Mesenchymal stem cell (in vitro differentiated cells and primary cell): ENCODE measurements around the gene RGL2.
"Not testable (repeated sequence)": the region's sequence is repeated elsewhere in the genome, so short reads cannot be mapped to it uniquely, and the experiment has no call there.

Source experiments
- DNase-seq: peaks from one replicate; pipeline ENCODE4 v3.0.0-alpha.2; 2013
- H2AFZ ChIP-seq: one replicate; pipeline ENCODE4 v1.6.1; 2013; ENCODE audit warnings: low read depth, mild to moderate bottlenecking, control low read depth, inconsistent platforms, low read length, moderate library complexity
- H2AK5ac ChIP-seq: 2 replicates; pipeline ENCODE4 v1.6.1; 2013; ENCODE audit warnings: low read length, moderate library complexity, mild to moderate bottlenecking, inconsistent platforms; ENCODE audit not compliant: severe bottlenecking
- H2BK120ac ChIP-seq: one replicate; pipeline ENCODE4 v1.6.1; 2013; ENCODE audit warnings: low read depth, mild to moderate bottlenecking, inconsistent platforms, low read length, moderate library complexity
- H2BK12ac ChIP-seq, 2 experiments: one replicate each; pipeline ENCODE4 v1.6.1; 2013; ENCODE audit warnings: inconsistent platforms in 2 of 2, low read length in 2 of 2, mild to moderate bottlenecking in 2 of 2, moderate library complexity in 2 of 2, control low read depth in 1 of 2
- H2BK15ac ChIP-seq: one replicate; pipeline ENCODE4 v1.6.1; 2013; ENCODE audit warnings: mild to moderate bottlenecking, low read depth, inconsistent platforms; ENCODE audit not compliant: poor library complexity, severe bottlenecking
- H2BK5ac ChIP-seq: 2 replicates; pipeline ENCODE4 v1.6.1; 2013; ENCODE audit warnings: low read depth, mild to moderate bottlenecking, low read length, control low read depth, inconsistent platforms; ENCODE audit not compliant: poor library complexity, severe bottlenecking
- H3K14ac ChIP-seq, 2 experiments: one replicate each; pipeline ENCODE4 v1.6.1; 2013; ENCODE audit warnings: inconsistent platforms in 2 of 2, low read length in 2 of 2, control low read depth in 1 of 2, mild to moderate bottlenecking in 1 of 2, moderate library complexity in 1 of 2
- H3K18ac ChIP-seq, 2 experiments: one replicate each; pipeline ENCODE4 v1.6.1; 2013; ENCODE audit warnings: inconsistent platforms in 2 of 2, low read length in 2 of 2, control low read depth in 1 of 2, low read depth in 1 of 2, mild to moderate bottlenecking in 1 of 2
- H3K23ac ChIP-seq, 2 experiments: one replicate each; pipeline ENCODE4 v1.6.1; 2013; ENCODE audit warnings: inconsistent platforms in 2 of 2, low read length in 2 of 2, mild to moderate bottlenecking in 2 of 2, moderate library complexity in 2 of 2, control low read depth in 1 of 2
- H3K27ac ChIP-seq: 2 replicates; pipeline ENCODE4 v1.5.1; 2013; ENCODE audit warnings: mild to moderate bottlenecking, moderate library complexity, low read length, control low read depth, inconsistent platforms; ENCODE audit not compliant: poor library complexity, severe bottlenecking
- H3K27me3 ChIP-seq, 2 experiments: 2 replicates each; pipeline versions ENCODE4 v1.6.1 to v1.7.0; 2013; ENCODE audit warnings: low read length in 2 of 2, mild to moderate bottlenecking in 2 of 2, moderate library complexity in 2 of 2, control low read depth in 1 of 2, inconsistent platforms in 1 of 2; ENCODE audit not compliant: control insufficient read depth in 1 of 2, insufficient read depth in 1 of 2
- H3K36me3 ChIP-seq, 2 experiments: 2 replicates each; pipeline versions ENCODE4 v1.6.1 to v1.7.0; 2013; ENCODE audit warnings: low read length in 2 of 2, control low read depth in 1 of 2, inconsistent platforms in 1 of 2, low read depth in 1 of 2, mild to moderate bottlenecking in 1 of 2; ENCODE audit not compliant: insufficient read depth in 2 of 2, control insufficient read depth in 1 of 2
- H3K4ac ChIP-seq, 2 experiments: one replicate each; pipeline ENCODE4 v1.6.1; 2013; ENCODE audit warnings: inconsistent platforms in 2 of 2, low read length in 2 of 2, mild to moderate bottlenecking in 2 of 2, moderate library complexity in 2 of 2, control low read depth in 1 of 2, low read depth in 1 of 2
- H3K4me1 ChIP-seq: 2 replicates; pipeline ENCODE4 v1.6.1; 2013; ENCODE audit warnings: low read depth, low read length, control low read depth; ENCODE audit not compliant: control insufficient read depth, insufficient read depth
- H3K4me2 ChIP-seq: 2 replicates; pipeline ENCODE4 v1.6.1; 2013; ENCODE audit warnings: low read length, mild to moderate bottlenecking, inconsistent platforms; ENCODE audit not compliant: poor library complexity, severe bottlenecking
- H3K4me3 ChIP-seq, 2 experiments: 2 replicates each; pipeline versions ENCODE4 v1.5.1 to v1.7.0; 2013; ENCODE audit warnings: low read length in 2 of 2, mild to moderate bottlenecking in 2 of 2, control low read depth in 1 of 2, low read depth in 1 of 2; ENCODE audit not compliant: insufficient read depth in 1 of 2
- H3K79me1 ChIP-seq: replicated peaks from 2 replicates; pipeline ENCODE4 v1.6.1; 2013; ENCODE audit warnings: mild to moderate bottlenecking, control low read depth, low read length, inconsistent platforms; ENCODE audit not compliant: poor library complexity, severe bottlenecking
- H3K9ac ChIP-seq: 2 replicates; pipeline ENCODE4 v1.7.0; 2013; ENCODE audit warnings: mild to moderate bottlenecking, low read length, moderate library complexity
- H3K9me3 ChIP-seq: 2 replicates; pipeline ENCODE4 v1.7.0; 2013; ENCODE audit warnings: mild to moderate bottlenecking, low read length; ENCODE audit not compliant: control insufficient read depth
- H4K8ac ChIP-seq: one replicate; pipeline ENCODE4 v1.6.1; 2013; ENCODE audit warnings: inconsistent platforms, mild to moderate bottlenecking, low read length, moderate library complexity
- H4K91ac ChIP-seq: one replicate; pipeline ENCODE4 v1.6.1; 2013; ENCODE audit warnings: mild to moderate bottlenecking, low read length, inconsistent platforms
- WGBS: methylation state at CpG from one replicate; pipeline ENCODE4 v1.1.7; 2013; ENCODE audit warnings: mixed read lengths; 5-methylcytosine and 5-hydroxymethylcytosine counted together

RGL2 gene

GRCh38 chr6:33271117-33271467, 27.6 kb downstream of the RGL2 start:
- Histone ChIP-seq H3K14ac (peak overlapping the region in 1 of 2 experiments; percentile 90), H4K8ac (peak overlapping the region; percentile 93), H2BK12ac (no peak overlapping the region), H2BK5ac (peak overlapping the region; percentile 67), H3K4me3 (peak overlapping the region; percentile 76 to 91), H3K27me3 (no peaks in the 10 kb centered on the region), H3K9ac (peak overlapping the region; percentile 99), H3K27ac (peak overlapping the region; percentile 95), H3K4me1 (peaks cover 9% of the 10 kb centered on the region), H2AK5ac (peak overlapping the region; percentile 38), H3K4ac (peak overlapping the region; percentile 78 to 97), H4K91ac (peak overlapping the region; percentile 87), H3K18ac (peak overlapping the region; percentile 90 to 93), H3K9me3 (no peaks in the 10 kb centered on the region), H2BK120ac (peak overlapping the region; percentile 91), H3K79me1 (peaks cover 26% of the 10 kb centered on the region), H2AFZ (peak overlapping the region; percentile 94), H3K23ac (no peak overlapping the region), H2BK15ac (peak overlapping the region; percentile 71), H3K4me2 (peak overlapping the region; percentile 80), H3K36me3 (peaks cover 44 to 77% of the 10 kb centered on the region in 2 experiments)
- no peak for DNase-seq
- 0% methylated on average over 6 of the region's 7 CpGs for WGBS

- no peak overlapping the region for H3K4me3 ChIP-seq
- H4K8ac ChIP-seq = no peak overlapping the region
- no peak overlapping the region for H3K4me2 ChIP-seq
- H3K27ac ChIP-seq = no peak overlapping the region
- H3K79me1 ChIP-seq = peaks cover 13% of the 10 kb centered on the region
- no peak overlapping the region for H3K18ac ChIP-seq
- no peak overlapping the region for H2AFZ ChIP-seq
- H2AK5ac ChIP-seq = no peak overlapping the region
- H3K4ac ChIP-seq = no peak overlapping the region
- H3K9me3 ChIP-seq = no peaks in the 10 kb centered on the region
- no peaks in the 10 kb centered on the region for H3K27me3 ChIP-seq
- peaks cover 52 to 88% of the 10 kb centered on the region in 2 experiments for H3K36me3 ChIP-seq
- H2BK5ac ChIP-seq = no peak overlapping the region
- H3K9ac ChIP-seq = no peak overlapping the region
- no peak overlapping the region for H3K14ac ChIP-seq
- no peak overlapping the region for H2BK120ac ChIP-seq
- H3K23ac ChIP-seq = no peak overlapping the region
- H2BK15ac ChIP-seq = no peak overlapping the region
- H2BK12ac ChIP-seq = no peak overlapping the region
- H4K91ac ChIP-seq = no peak overlapping the region
- DNase-seq = no peak
- WGBS = 88% methylated on average over 7 of the region's 7 CpGs
- peaks cover 6% of the 10 kb centered on the region for H3K4me1 ChIP-seq
Observed at GRCh38 chr6:33264015-33264414, 34.7 kb downstream of the RGL2 start.

DNA sequence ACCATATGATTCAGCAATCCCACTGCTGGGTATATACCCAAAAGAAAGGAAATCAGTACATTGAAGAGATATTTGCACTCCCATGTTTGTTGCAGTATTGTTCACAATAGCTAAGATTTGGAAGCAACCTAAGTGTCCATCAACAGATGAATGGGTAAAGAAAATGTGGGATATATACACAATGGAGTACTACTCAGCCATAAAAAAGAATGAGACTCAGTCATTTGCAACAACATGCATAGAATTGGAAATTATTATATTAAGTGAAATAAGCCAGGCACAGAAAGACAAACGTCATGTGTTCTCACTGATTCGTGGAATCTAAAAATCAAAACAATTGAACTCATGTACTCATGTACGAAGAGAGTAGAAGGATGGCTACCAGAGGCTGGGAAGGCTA, 36.3 kb downstream of the RGL2 start:
- not testable (repeated sequence) for DNase-seq, H3K9ac ChIP-seq, H3K27me3 ChIP-seq, H3K4me2 ChIP-seq, H3K4ac ChIP-seq, H3K4me1 ChIP-seq, H3K9me3 ChIP-seq, H3K14ac ChIP-seq, H2BK15ac ChIP-seq, H3K23ac ChIP-seq, H4K91ac ChIP-seq, H2AK5ac ChIP-seq, H3K27ac ChIP-seq, H2BK5ac ChIP-seq, H3K79me1 ChIP-seq, H3K18ac ChIP-seq, H2BK12ac ChIP-seq, H2AFZ ChIP-seq, H3K4me3 ChIP-seq, H4K8ac ChIP-seq, H2BK120ac ChIP-seq
- H3K36me3 ChIP-seq = peaks cover 48 to 84% of the 10 kb centered on the region in 2 experiments
- 96% methylated on average over 3 of the region's 3 CpGs for WGBS

- H3K23ac ChIP-seq = no peak overlapping the region
- H2AFZ ChIP-seq = no peak overlapping the region
- no peak overlapping the region for H3K4me2 ChIP-seq
- H4K91ac ChIP-seq = no peak overlapping the region
- no peak overlapping the region for H2BK12ac ChIP-seq
- no peak overlapping the region for H3K4ac ChIP-seq
- H3K4me1 ChIP-seq = peaks cover 6% of the 10 kb centered on the region
- H2BK5ac ChIP-seq = no peak overlapping the region
- H3K9ac ChIP-seq = no peak overlapping the region
- H3K4me3 ChIP-seq = no peak overlapping the region
- no peak for DNase-seq
- 94% methylated on average over 5 of the region's 5 CpGs for WGBS
- H3K27me3 ChIP-seq = no peaks in the 10 kb centered on the region
- H3K9me3 ChIP-seq = no peaks in the 10 kb centered on the region
- peaks cover 26 to 71% of the 10 kb centered on the region in 2 experiments for H3K36me3 ChIP-seq
- no peak overlapping the region for H3K18ac ChIP-seq
- H2BK15ac ChIP-seq = no peak overlapping the region
- no peak overlapping the region for H3K14ac ChIP-seq
- H2BK120ac ChIP-seq = no peak overlapping the region
- no peak overlapping the region for H4K8ac ChIP-seq
- H3K27ac ChIP-seq = no peak overlapping the region
- peaks cover 2% of the 10 kb centered on the region for H3K79me1 ChIP-seq
- no peak overlapping the region for H2AK5ac ChIP-seq
Observed at GRCh38 chr6:33259032-33259431, 39.7 kb downstream of the RGL2 start.
